Naive thymus-derived CD8-positive, alpha-beta T cell (primary cell): ENCODE measurements around the gene ANKHD1. TPM values are rescaled to one million over a fixed set of nuclear protein-coding genes. Genes with fewer than 3 reads are reported as not detected.

Experiments
- microRNA-seq: library from miRNA; unstranded; fragments of <30 nt; microRNA quantifications from one replicate; pipeline ENCODE4 v1.2.0, GENCODE V29; 2022; ENCODE audit warnings: borderline microRNAs expressed
- polyA plus RNA-seq, 3 donors: library from polyadenylated mRNA; unstranded; fragments of 300-500 nt; fragmentation: Illumina TruSeq; gene quantifications; one replicate each; pipeline ENCODE4 v1.2.3, GENCODE V29; 2021
- total RNA-seq, 8 experiments: library from RNA in 2 of 8; stranded (reverse) in 2 of 8; gene quantifications; one replicate each; pipeline ENCODE4 v1.2.3 and lab custom pipeline; 2021 to 2026

ANKHD1 gene
- total and polyA plus RNA-seq, 5 experiments from 2014 or later: 54.9 to 235 (median 82.8) TPM

Small RNAs within 50 kb of the gene (microRNA-seq; reads per million reads assigned to microRNA genes)
- gene MIR6831: not detected

Other genes with a start within 250 kb of the ANKHD1 start
- 1 to 10 TPM; 3.0 to 3.1 TPM for gene CYSTM1, start 226.6 kb upstream of the ANKHD1 start, total RNA-seq
- 1 to 10 TPM; 5.1 to 6.5 (median 6.3) TPM for gene CYSTM1, start 226.6 kb upstream of the ANKHD1 start, polyA plus RNA-seq
- gene PFDN1, start 98.7 kb upstream of the ANKHD1 start, total RNA-seq: 10 to 100 TPM; 24.8 to 30.0 TPM
- gene PFDN1, start 98.7 kb upstream of the ANKHD1 start, polyA plus RNA-seq: 100 to 1,000 TPM; 120 to 132 (median 129) TPM
- gene HBEGF, start 55.2 kb upstream of the ANKHD1 start, total RNA-seq: under 1 TPM; 0.30 to 0.44 TPM
- gene HBEGF, start 55.2 kb upstream of the ANKHD1 start, polyA plus RNA-seq: under 1 TPM in 1 of 3 donors, not detected in 2; 0.06 TPM
- gene SLC4A9, start 41.6 kb upstream of the ANKHD1 start, total RNA-seq: not detected
- not detected for gene SLC4A9, start 41.6 kb upstream of the ANKHD1 start, polyA plus RNA-seq
- 10 to 100 TPM; 24.5 to 27.3 TPM for gene EIF4EBP3, start 145.8 kb downstream of the ANKHD1 start, total RNA-seq
- 10 to 100 TPM; 50.4 to 79.6 (median 71.5) TPM for gene EIF4EBP3, start 145.8 kb downstream of the ANKHD1 start, polyA plus RNA-seq
- gene SRA1, start 155.6 kb downstream of the ANKHD1 start, total RNA-seq: 10 to 100 TPM; 27.8 to 28.3 TPM
- 10 to 100 TPM; 26.7 to 37.5 (median 37.1) TPM for gene SRA1, start 155.6 kb downstream of the ANKHD1 start, polyA plus RNA-seq
- gene APBB3, start 162.8 kb downstream of the ANKHD1 start, total RNA-seq: 10 to 100 TPM; 75.6 to 77.5 TPM
- 1 to 10 TPM; 2.5 to 4.6 (median 3.7) TPM for gene APBB3, start 162.8 kb downstream of the ANKHD1 start, polyA plus RNA-seq
- 10 to 100 TPM; 53.6 to 58.3 TPM for gene SLC35A4, start 163.0 kb downstream of the ANKHD1 start, total RNA-seq
- 100 to 1,000 TPM in 2 of 3 donors, 10 to 100 TPM in 1; 92.8 to 142 (median 113) TPM for gene SLC35A4, start 163.0 kb downstream of the ANKHD1 start, polyA plus RNA-seq
- gene CD14, start 231.3 kb downstream of the ANKHD1 start, total RNA-seq: 1 to 10 TPM; 4.5 to 4.6 TPM
- 1 to 10 TPM; 1.5 to 3.1 (median 2.1) TPM for gene CD14, start 231.3 kb downstream of the ANKHD1 start, polyA plus RNA-seq
- 10 to 100 TPM; 46.3 to 55.8 TPM for gene TMCO6, start 237.6 kb downstream of the ANKHD1 start, total RNA-seq
- gene TMCO6, start 237.6 kb downstream of the ANKHD1 start, polyA plus RNA-seq: 10 to 100 TPM; 11.5 to 20.5 (median 13.9) TPM
- gene NDUFA2, start 245.8 kb downstream of the ANKHD1 start, total RNA-seq: 10 to 100 TPM; 43.6 to 44.3 TPM
- gene NDUFA2, start 245.8 kb downstream of the ANKHD1 start, polyA plus RNA-seq: 100 to 1,000 TPM; 137 to 167 (median 160) TPM
- gene IK, start 246.0 kb downstream of the ANKHD1 start, total RNA-seq: 100 to 1,000 TPM; 178 TPM
- 100 to 1,000 TPM; 168 to 207 (median 200) TPM for gene IK, start 246.0 kb downstream of the ANKHD1 start, polyA plus RNA-seq